Stimulated activated effector memory CD8-positive, alpha-beta T cell treated with anti-CD3 and anti-CD28 coated beads, Interleukin-12 subunit alpha, Interleukin-12 subunit beta, amount 100 ng/mL, for 72 hours (primary cell): ENCODE results near the gene ZFP36.
"Not testable (repeated sequence)": the region's sequence is repeated elsewhere in the genome, so short reads cannot be mapped to it uniquely, and the experiment has no call there.

Experiments used
- ATAC-seq: fragments of 150-1000 bp; cut with Tn5 transposase; 2 replicates; pipeline ENCODE4 v1.10.0; 2021
- DNase-seq, 2 donors: peaks; one replicate each; pipeline ENCODE4 v3.0.0; 2021 to 2022; ENCODE audit warnings: low spot score in 2 of 2
- H3K27ac Mint-ChIP-seq: one replicate; pipeline ENCODE4 v1.8.0; 2022; ENCODE audit warnings: mild to moderate bottlenecking, mixed read lengths
- H3K36me3 Mint-ChIP-seq: one replicate; pipeline ENCODE4 v1.8.0; 2022; ENCODE audit warnings: mild to moderate bottlenecking, mixed read lengths
- H3K4me1 Mint-ChIP-seq: one replicate; pipeline ENCODE4 v1.8.0; 2022; ENCODE audit warnings: mixed read lengths
- H3K4me3 Mint-ChIP-seq: one replicate; pipeline ENCODE4 v1.8.0; 2022; ENCODE audit warnings: mild to moderate bottlenecking, mixed read lengths
- H3K9me3 Mint-ChIP-seq: one replicate; pipeline ENCODE4 v1.8.0; 2022; ENCODE audit warnings: mixed read lengths

The ZFP36 gene

GRCh38 chr19:39435499-39436349 is 29.1 kb downstream of the ZFP36 start, which contains the start of gene RPS16:
RPS16 (minus strand) TSS chr19:39435949; CDS start chr19:39435895, 54 bp downstream.
- no peaks in the 10 kb centered on the region for H3K9me3 Mint-ChIP-seq
- H3K4me1 Mint-ChIP-seq = peaks cover 52% of the 10 kb centered on the region
- DNase-seq (peak; percentile 98 to 100), ATAC-seq (peak; percentile 92)
- peak within 1 kb of the TSS; percentile 100 for H3K27ac Mint-ChIP-seq
- peaks cover 70% of the 10 kb centered on the region for H3K36me3 Mint-ChIP-seq
- peak within 1 kb of the TSS; percentile 100 for H3K4me3 Mint-ChIP-seq

- no peaks in the 10 kb centered on the region for H3K9me3 Mint-ChIP-seq
Measured at GRCh38 chr19:39436350-39436716, 29.7 kb downstream of the ZFP36 start.

GRCh38 chr19:39438270-39438934 is 31.8 kb downstream of the ZFP36 start:
- H3K4me3 Mint-ChIP-seq = no peak overlapping the region

More at GRCh38 chr19:39436350-39436716, 29.7 kb downstream of the ZFP36 start:
- Mint-ChIP-seq H3K27ac (peak overlapping the region; percentile 100), H3K4me3 (peak overlapping the region; percentile 100), H3K36me3 (peaks cover 64% of the 10 kb centered on the region), H3K4me1 (peaks cover 46% of the 10 kb centered on the region)
- ATAC-seq (no peak), DNase-seq (no peak)

GRCh38 chr19:39444598-39445195 is 38.0 kb downstream of the ZFP36 start:
- Mint-ChIP-seq H3K4me1 (peaks cover 45% of the 10 kb centered on the region), H3K9me3 (no peaks in the 10 kb centered on the region), H3K4me3 (peak overlapping the region; percentile 94), H3K27ac (peak overlapping the region; percentile 99), H3K36me3 (peaks cover 57% of the 10 kb centered on the region)
- ATAC-seq (no peak), DNase-seq (no peak)

More at GRCh38 chr19:39438270-39438934, 31.8 kb downstream of the ZFP36 start:
- H3K9me3 Mint-ChIP-seq = no peaks in the 10 kb centered on the region
- peaks cover 43% of the 10 kb centered on the region for H3K36me3 Mint-ChIP-seq
- no peak overlapping the region for H3K27ac Mint-ChIP-seq
- ATAC-seq = no peak
- peaks cover 33% of the 10 kb centered on the region for H3K4me1 Mint-ChIP-seq
- no peak for DNase-seq

- Mint-ChIP-seq H3K4me1 (peaks cover 53% of the 10 kb centered on the region), H3K9me3 (no peaks in the 10 kb centered on the region), H3K36me3 (peaks cover 65% of the 10 kb centered on the region)
Measured at GRCh38 chr19:39445196-39446111, 38.8 kb downstream of the ZFP36 start, which contains the start of gene SUPT5H. SUPT5H (plus strand) TSS chr19:39445582; CDS start chr19:39445891, 309 bp downstream.

GRCh38 chr19:39446365-39447084 is 39.9 kb downstream of the ZFP36 start:
- H3K4me1 Mint-ChIP-seq = peaks cover 58% of the 10 kb centered on the region
- DNase-seq = no peak
- H3K9me3 Mint-ChIP-seq = no peaks in the 10 kb centered on the region
- H3K27ac Mint-ChIP-seq = peak overlapping the region; percentile 99
- no peak for ATAC-seq
- H3K4me3 Mint-ChIP-seq = peak overlapping the region; percentile 94
- peaks cover 76% of the 10 kb centered on the region for H3K36me3 Mint-ChIP-seq

More at GRCh38 chr19:39445196-39446111, 38.8 kb downstream of the ZFP36 start, which contains the start of gene SUPT5H:
- peak; percentile 95 for ATAC-seq
- DNase-seq = peak; percentile 88 to 97
- Mint-ChIP-seq H3K4me3 (peak within 1 kb of the TSS; percentile 94), H3K27ac (peak within 1 kb of the TSS; percentile 99)

GRCh38 chr19:39448271-39448670 is 41.6 kb downstream of the ZFP36 start:
- no peak for DNase-seq
- peak overlapping the region; percentile 94 for H3K4me3 Mint-ChIP-seq
- H3K4me1 Mint-ChIP-seq = peaks cover 76% of the 10 kb centered on the region
- H3K9me3 Mint-ChIP-seq = no peaks in the 10 kb centered on the region
- H3K36me3 Mint-ChIP-seq = peaks cover 93% of the 10 kb centered on the region
- peak overlapping the region; percentile 99 for H3K27ac Mint-ChIP-seq
- ATAC-seq = no peak

GRCh38 chr19:39449116-39449797 is 42.6 kb downstream of the ZFP36 start:
- H3K36me3 Mint-ChIP-seq = peaks cover 100% of the 10 kb centered on the region
- DNase-seq (no peak), ATAC-seq (no peak)
- peak overlapping the region; percentile 94 for H3K4me3 Mint-ChIP-seq
- peak overlapping the region; percentile 99 for H3K27ac Mint-ChIP-seq
- H3K4me1 Mint-ChIP-seq = peaks cover 78% of the 10 kb centered on the region
- H3K9me3 Mint-ChIP-seq = no peaks in the 10 kb centered on the region

GRCh38 chr19:39451257-39451656 is 44.6 kb downstream of the ZFP36 start:
- Mint-ChIP-seq H3K36me3 (peaks cover 100% of the 10 kb centered on the region), H3K27ac (peak overlapping the region; percentile 80)

More at GRCh38 chr19:39451257-39451656, 44.6 kb downstream of the ZFP36 start:
- peaks cover 76% of the 10 kb centered on the region for H3K4me1 Mint-ChIP-seq
- ATAC-seq, H3K9me3 Mint-ChIP-seq, H3K4me3 Mint-ChIP-seq, DNase-seq: not testable (repeated sequence)
